Measurements from ENCODE around the gene CFTR.

- TF ChIP-seq CTCF (IDR thresholded peaks at IDR 0.05), result no peak
- TF ChIP-seq POLR2A (IDR thresholded peaks at IDR 0.05), result no peak
Observed at GRCh38 chr7:117685795-117686194, 206.0 kb downstream of the CFTR start.

Data from Peyer's patch (tissue), 4 donors.